ENCODE measurements around the gene GULP1.

DNA sequence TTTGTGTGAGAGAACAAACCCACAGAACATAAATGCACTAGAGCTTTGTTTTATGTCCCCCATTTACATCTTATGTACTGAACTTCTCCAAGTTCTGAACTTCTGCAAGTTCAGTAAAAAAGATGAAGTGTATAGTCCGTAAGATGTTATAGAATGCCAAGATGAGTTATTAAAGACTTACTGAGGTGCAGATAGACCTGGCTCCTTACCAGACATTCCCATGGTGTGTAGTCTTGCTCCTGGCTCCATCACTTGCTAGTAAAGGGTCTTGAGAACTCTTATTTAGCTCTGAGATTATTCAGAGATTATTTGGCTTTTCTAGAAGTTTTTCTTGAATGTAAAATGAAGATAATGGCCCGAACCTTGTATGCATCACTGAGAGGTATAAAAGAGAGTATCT lies 16.8 kb downstream of the GULP1 start:
- TF ChIP-seq POLR2AphosphoS5 (IDR thresholded peaks at IDR 0.05; ENCODE audit: low read depth, low read length), result no peak
- TF ChIP-seq POLR2A (IDR thresholded peaks at IDR 0.05; ENCODE audit: low read depth, low read length), result no peak
- TF ChIP-seq POU2F2 (IDR thresholded peaks at IDR 0.05; ENCODE audit: low read depth, low read length), result no peak
- no peak for TF ChIP-seq TAF1 (IDR thresholded peaks at IDR 0.05; ENCODE audit: low read depth, low read length)

All from GM12891 (cell line).